Activated naive CD8-positive, alpha-beta T cell treated with anti-CD3 and anti-CD28 coated beads, Interleukin-2, amount 50 U/mL, for 24 hours (primary cell): ENCODE results near the gene SFTA2.

Source experiments
- ATAC-seq: fragments of 150-1000 bp; cut with Tn5 transposase; one replicate; pipeline ENCODE4 v1.10.0; 2021
- DNase-seq: peaks from one replicate; pipeline ENCODE4 v3.0.0; 2021
- H3K27ac Mint-ChIP-seq: one replicate; pipeline ENCODE4 v1.8.0; 2021; ENCODE audit warnings: mild to moderate bottlenecking, mixed read lengths
- H3K27me3 Mint-ChIP-seq: one replicate; pipeline ENCODE4 v1.8.0; 2021; ENCODE audit warnings: mixed read lengths
- H3K36me3 Mint-ChIP-seq: one replicate; pipeline ENCODE4 v1.8.0; 2021; ENCODE audit warnings: low read depth, mixed read lengths
- H3K4me1 Mint-ChIP-seq: one replicate; pipeline ENCODE4 v1.8.0; 2021; ENCODE audit warnings: mixed read lengths
- H3K4me3 Mint-ChIP-seq: one replicate; pipeline ENCODE4 v1.8.0; 2021; ENCODE audit warnings: mild to moderate bottlenecking, moderate library complexity, mixed read lengths
- H3K9me3 Mint-ChIP-seq: one replicate; pipeline ENCODE4 v1.8.0; 2021; ENCODE audit warnings: mixed read lengths

The SFTA2 gene

GRCh38 chr6:30955367-30956042, 23.5 kb upstream of the SFTA2 start:
- Mint-ChIP-seq H3K36me3 (no peaks in the 10 kb centered on the region), H3K4me3 (peak overlapping the region; percentile 79), H3K27me3 (peaks cover 26% of the 10 kb centered on the region), H3K9me3 (no peaks in the 10 kb centered on the region), H3K27ac (peak overlapping the region; percentile 76), H3K4me1 (peaks cover 15% of the 10 kb centered on the region)
- ATAC-seq (peak; percentile 89), DNase-seq (peak; percentile 78)

DNA sequence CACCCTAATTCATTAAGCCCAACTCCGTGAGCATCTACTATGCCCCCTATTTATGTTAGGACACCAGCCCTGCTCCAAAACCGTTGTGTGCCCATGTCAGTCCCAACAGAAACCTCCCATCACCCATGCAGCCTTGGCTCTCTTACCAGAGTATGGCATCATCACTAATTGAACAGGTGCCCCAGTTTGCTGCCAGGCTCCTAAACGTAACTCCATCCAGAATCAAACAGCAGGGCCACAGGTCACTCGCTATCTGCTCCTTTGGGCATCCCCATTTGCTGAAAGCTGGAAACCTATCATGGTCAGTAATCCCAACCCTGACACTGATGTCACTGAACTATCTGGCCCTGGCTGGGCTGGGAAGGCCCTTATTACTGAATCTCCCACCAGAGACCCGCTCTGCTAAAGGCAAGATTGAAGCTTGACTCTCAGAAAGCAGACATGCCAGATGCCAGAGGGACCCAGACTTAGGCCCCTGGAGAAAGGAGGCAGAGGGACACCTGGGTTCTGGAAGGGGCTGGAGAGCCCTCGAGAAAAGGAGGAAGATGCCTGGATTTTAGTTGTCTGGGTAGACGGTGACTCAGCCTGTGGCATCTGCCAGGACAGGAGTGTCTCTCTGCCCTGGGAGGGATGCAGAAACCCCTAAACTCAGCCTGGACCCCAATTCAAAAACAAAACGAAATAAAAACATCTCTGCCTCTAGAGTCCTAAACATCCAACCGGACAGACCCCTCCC, 22.8 kb upstream of the SFTA2 start:
- no peaks in the 10 kb centered on the region for H3K9me3 Mint-ChIP-seq
- peaks cover 31% of the 10 kb centered on the region for H3K27me3 Mint-ChIP-seq
- DNase-seq (no peak), ATAC-seq (no peak)
- H3K4me1 Mint-ChIP-seq = peaks cover 15% of the 10 kb centered on the region
- H3K27ac Mint-ChIP-seq = peak overlapping the region; percentile 73
- H3K36me3 Mint-ChIP-seq = no peaks in the 10 kb centered on the region
- H3K4me3 Mint-ChIP-seq = peak overlapping the region; percentile 79

DNA sequence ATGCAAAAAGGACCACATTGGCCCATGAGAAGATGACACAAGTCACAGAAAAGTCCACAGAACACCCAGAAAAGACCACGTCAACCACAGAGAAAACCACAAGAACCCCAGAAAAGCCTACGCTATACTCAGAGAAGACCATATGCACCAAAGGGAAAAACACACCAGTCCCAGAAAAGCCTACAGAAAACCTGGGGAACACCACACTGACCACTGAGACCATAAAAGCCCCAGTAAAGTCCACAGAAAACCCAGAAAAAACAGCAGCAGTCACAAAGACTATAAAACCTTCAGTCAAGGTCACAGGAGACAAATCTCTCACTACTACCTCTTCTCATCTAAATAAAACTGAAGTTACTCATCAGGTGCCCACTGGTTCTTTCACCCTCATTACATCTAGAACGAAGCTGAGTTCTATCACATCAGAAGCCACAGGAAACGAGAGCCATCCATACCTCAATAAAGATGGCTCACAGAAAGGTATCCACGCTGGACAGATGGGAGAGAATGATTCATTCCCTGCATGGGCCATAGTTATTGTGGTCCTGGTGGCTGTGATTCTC, 20.0 kb upstream of the SFTA2 start:
- Mint-ChIP-seq H3K27ac (peak overlapping the region; percentile 66), H3K4me3 (peak overlapping the region; percentile 35), H3K9me3 (no peaks in the 10 kb centered on the region), H3K4me1 (peaks cover 15% of the 10 kb centered on the region), H3K36me3 (no peaks in the 10 kb centered on the region), H3K27me3 (peaks cover 32% of the 10 kb centered on the region)
- no peak for ATAC-seq
- DNase-seq = no peak

- no peak overlapping the region for H3K4me3 Mint-ChIP-seq
- no peak overlapping the region for H3K27ac Mint-ChIP-seq
- no peaks in the 10 kb centered on the region for H3K9me3 Mint-ChIP-seq
- H3K4me1 Mint-ChIP-seq = peaks cover 4% of the 10 kb centered on the region
- peaks cover 43% of the 10 kb centered on the region for H3K27me3 Mint-ChIP-seq
- DNase-seq (no peak), ATAC-seq (no peak)
- no peaks in the 10 kb centered on the region for H3K36me3 Mint-ChIP-seq
Observed at GRCh38 chr6:30948811-30949210, 16.8 kb upstream of the SFTA2 start.

DNA sequence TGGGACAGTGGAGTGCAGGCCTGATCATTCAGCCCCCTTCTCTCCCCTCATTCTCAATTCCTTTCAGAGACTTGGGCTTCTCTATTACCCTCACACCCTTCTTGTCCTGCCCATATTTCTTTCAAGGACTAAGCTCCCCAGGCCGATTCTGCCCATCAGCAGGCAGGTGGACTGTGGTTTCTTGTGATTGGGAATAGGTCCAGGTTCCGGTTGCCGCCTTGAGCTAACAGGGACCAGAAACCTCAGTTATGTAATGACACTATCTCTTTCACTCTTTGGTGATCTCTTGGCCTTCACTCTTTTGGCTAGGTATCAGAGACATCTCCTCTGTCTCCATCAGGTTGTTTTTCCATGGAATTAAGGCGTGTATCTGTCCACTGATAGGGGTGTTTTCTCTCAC, 15.3 kb upstream of the SFTA2 start:
- Mint-ChIP-seq H3K27ac (no peak overlapping the region), H3K4me1 (peaks cover 4% of the 10 kb centered on the region), H3K36me3 (no peaks in the 10 kb centered on the region), H3K9me3 (no peaks in the 10 kb centered on the region), H3K4me3 (no peak overlapping the region), H3K27me3 (peaks cover 48% of the 10 kb centered on the region)
- no peak for ATAC-seq
- no peak for DNase-seq

GRCh38 chr6:30945281-30945680, 13.3 kb upstream of the SFTA2 start:
- no peak for DNase-seq
- Mint-ChIP-seq H3K27ac (no peak overlapping the region), H3K4me3 (no peak overlapping the region), H3K36me3 (no peaks in the 10 kb centered on the region), H3K9me3 (no peaks in the 10 kb centered on the region), H3K27me3 (peaks cover 57% of the 10 kb centered on the region), H3K4me1 (no peaks in the 10 kb centered on the region)
- no peak for ATAC-seq

DNA sequence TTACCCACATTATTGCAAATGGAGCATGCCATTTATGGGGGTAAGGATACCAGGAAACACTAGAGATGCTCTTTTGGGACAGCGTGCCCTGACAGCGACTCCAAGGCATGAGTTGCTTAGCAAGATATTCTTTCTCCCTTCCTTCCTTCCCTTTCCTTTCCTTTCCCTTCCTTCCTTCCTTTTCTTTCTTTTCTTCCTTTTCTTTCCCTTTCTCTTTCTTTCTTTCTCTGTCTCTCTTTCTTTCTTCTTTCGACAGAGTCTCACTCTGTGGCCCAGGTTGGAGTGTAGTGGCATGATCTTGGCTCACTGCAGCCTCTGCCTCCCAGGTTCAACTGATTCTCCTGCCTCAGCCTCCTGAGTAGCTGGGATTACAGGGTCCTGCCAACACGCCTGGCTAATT, 12.1 kb upstream of the SFTA2 start:
- no peak for DNase-seq
- peaks cover 52% of the 10 kb centered on the region for H3K27me3 Mint-ChIP-seq
- H3K4me3 Mint-ChIP-seq = no peak overlapping the region
- H3K27ac Mint-ChIP-seq = no peak overlapping the region
- H3K9me3 Mint-ChIP-seq = no peaks in the 10 kb centered on the region
- H3K36me3 Mint-ChIP-seq = no peaks in the 10 kb centered on the region
- ATAC-seq = no peak
- no peaks in the 10 kb centered on the region for H3K4me1 Mint-ChIP-seq

GRCh38 chr6:30942338-30943060, 10.5 kb upstream of the SFTA2 start:
- no peak for ATAC-seq
- H3K27me3 Mint-ChIP-seq = peaks cover 51% of the 10 kb centered on the region
- H3K27ac Mint-ChIP-seq = no peak overlapping the region
- H3K9me3 Mint-ChIP-seq = no peaks in the 10 kb centered on the region
- H3K36me3 Mint-ChIP-seq = no peaks in the 10 kb centered on the region
- no peak overlapping the region for H3K4me3 Mint-ChIP-seq
- no peak for DNase-seq
- no peaks in the 10 kb centered on the region for H3K4me1 Mint-ChIP-seq

DNA sequence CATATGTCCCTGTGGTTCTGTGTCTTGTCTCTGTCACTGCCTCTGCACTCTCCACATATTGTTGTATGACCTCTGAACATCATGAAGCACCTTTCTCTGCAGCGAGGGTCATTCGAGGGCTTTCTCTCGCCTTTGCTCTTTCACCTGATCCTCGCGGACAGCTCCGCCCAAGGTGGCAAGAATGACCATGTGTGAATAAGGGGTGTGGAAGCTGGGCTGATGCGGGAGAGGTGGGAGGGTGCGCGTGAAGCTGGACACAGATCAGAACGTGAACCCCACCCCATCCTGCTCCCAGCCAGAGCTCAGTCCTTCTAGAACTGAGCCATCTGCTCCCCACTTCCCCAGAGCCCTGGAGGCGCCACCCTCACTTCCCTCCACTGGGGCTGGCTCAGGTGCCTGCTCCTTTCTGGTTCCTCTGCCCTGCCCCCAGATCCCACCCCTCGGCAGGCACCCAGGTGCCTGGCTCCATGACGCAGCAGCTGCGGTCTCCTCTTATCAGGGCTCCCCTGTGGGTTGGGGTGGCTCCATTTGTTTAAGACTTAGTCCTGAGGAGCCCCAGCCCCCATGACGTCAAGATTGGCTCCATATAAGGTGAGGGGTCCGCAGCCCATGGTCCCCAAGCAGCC, 8.5 kb upstream of the SFTA2 start, which contains the start of gene MUCL3:
TSS of gene MUCL3 (plus strand) at position 613 of the 626 bp plus-strand sequence. CDS start 27 bp downstream, outside the sequence.
- no peak for DNase-seq
- Mint-ChIP-seq H3K4me3 (no peak within 1 kb of the TSS), H3K36me3 (no peaks in the 10 kb centered on the region), H3K9me3 (no peaks in the 10 kb centered on the region), H3K27me3 (peaks cover 42% of the 10 kb centered on the region), H3K27ac (no peak within 1 kb of the TSS), H3K4me1 (no peaks in the 10 kb centered on the region)
- no peak for ATAC-seq

GRCh38 chr6:30939473-30939872, 7.5 kb upstream of the SFTA2 start:
- Mint-ChIP-seq H3K9me3 (no peaks in the 10 kb centered on the region), H3K4me3 (no peak overlapping the region), H3K27me3 (peaks cover 35% of the 10 kb centered on the region), H3K4me1 (no peaks in the 10 kb centered on the region), H3K36me3 (no peaks in the 10 kb centered on the region), H3K27ac (no peak overlapping the region)
- DNase-seq = no peak
- no peak for ATAC-seq

GRCh38 chr6:30938730-30939129, 6.8 kb upstream of the SFTA2 start:
- Mint-ChIP-seq H3K4me3 (no peak overlapping the region), H3K27me3 (peaks cover 30% of the 10 kb centered on the region)
- no peak for ATAC-seq

DNA sequence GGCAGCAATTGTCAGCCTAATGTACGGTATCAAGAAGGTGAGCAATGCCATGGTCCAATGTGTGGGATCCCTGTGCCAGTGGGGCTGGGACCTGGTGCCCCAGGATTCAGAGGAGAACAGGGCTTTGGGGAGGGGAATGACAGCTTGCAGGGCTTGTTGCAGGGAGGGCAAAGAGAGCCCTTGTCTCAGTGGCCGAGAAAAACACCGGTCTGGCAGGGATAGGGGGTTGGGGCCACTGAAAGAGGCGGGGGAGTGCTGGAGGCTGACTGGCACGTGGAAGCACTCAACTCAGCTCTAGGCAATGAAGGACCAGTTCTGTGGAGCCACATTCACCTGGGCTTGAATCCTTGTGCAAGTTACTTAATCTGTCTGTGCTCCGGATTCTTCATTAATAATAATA, 5.3 kb upstream of the SFTA2 start:
- no peaks in the 10 kb centered on the region for H3K9me3 Mint-ChIP-seq
- H3K36me3 Mint-ChIP-seq = no peaks in the 10 kb centered on the region
- no peak overlapping the region for H3K27ac Mint-ChIP-seq
- H3K4me3 Mint-ChIP-seq = no peak overlapping the region
- no peak for ATAC-seq
- H3K27me3 Mint-ChIP-seq = peaks cover 19% of the 10 kb centered on the region
- DNase-seq = no peak
- H3K4me1 Mint-ChIP-seq = no peaks in the 10 kb centered on the region

More at GRCh38 chr6:30938730-30939129, 6.8 kb upstream of the SFTA2 start:
- H3K27ac Mint-ChIP-seq = no peak overlapping the region
- H3K36me3 Mint-ChIP-seq = no peaks in the 10 kb centered on the region
- H3K4me1 Mint-ChIP-seq = no peaks in the 10 kb centered on the region
- no peak for DNase-seq
- no peaks in the 10 kb centered on the region for H3K9me3 Mint-ChIP-seq

DNA sequence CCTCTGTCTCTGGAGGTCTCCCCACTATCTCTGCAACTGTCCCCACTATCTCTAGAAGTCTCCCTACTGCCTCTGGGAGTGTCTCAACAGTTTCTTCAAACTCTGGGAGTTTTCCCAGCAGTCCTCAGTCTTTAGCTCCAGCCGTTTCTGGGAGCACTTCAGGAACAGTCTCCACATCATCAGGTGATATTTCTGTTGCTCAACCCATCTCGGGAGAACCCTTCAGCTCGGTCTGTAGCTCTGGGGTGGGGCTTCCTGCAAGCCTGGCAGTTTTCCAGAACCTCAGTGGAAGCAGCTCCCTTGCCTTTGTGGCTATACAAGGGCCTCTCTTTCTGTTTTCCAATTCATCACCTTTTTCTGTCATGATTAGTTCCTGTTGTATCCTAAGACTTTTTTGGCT, 3.0 kb upstream of the SFTA2 start:
- ATAC-seq = no peak
- H3K27me3 Mint-ChIP-seq = peaks cover 2% of the 10 kb centered on the region

DNA sequence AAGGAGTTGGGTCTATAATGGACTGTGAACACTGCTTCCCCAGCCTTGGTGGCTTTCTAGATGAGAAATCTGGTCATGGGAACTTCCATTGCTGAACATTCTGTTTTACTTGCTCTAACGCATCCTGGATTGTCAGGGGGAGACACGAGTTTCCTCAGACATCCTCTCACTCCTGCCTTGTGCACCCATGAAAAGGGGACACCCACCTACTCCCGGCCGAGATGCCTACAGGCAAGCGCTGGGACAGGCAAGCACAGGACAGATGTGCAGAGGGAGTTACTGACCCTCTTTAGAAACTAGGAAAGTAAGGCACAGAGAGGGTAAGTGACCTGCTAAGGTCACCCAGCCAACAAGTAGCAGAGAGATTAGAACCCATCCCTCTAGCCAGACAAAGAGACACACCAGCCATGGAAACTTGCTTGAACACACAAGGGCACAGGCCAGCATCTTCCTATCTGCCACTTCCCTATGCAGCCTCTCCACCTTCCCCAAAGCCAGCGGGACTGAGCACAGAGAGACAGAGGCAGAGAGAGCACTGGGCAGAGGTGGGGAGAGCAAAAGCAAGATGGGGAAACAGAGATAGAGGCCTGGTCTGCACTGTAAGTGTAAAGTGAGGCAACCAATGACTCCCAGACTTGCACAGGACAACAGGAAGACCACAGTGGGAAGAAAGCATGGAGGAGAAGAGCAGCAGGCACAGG, 845 bp upstream of the SFTA2 start:
- Mint-ChIP-seq H3K9me3 (peaks cover 5% of the 10 kb centered on the region), H3K36me3 (peaks cover 11% of the 10 kb centered on the region), H3K27ac (no peak overlapping the region), H3K27me3 (no peaks in the 10 kb centered on the region), H3K4me3 (no peak overlapping the region), H3K4me1 (no peaks in the 10 kb centered on the region)
- DNase-seq = no peak
- ATAC-seq = no peak

More for the DNA sequence above, 3.0 kb upstream of the SFTA2 start:
- Mint-ChIP-seq H3K4me1 (no peaks in the 10 kb centered on the region), H3K36me3 (no peaks in the 10 kb centered on the region), H3K9me3 (no peaks in the 10 kb centered on the region), H3K4me3 (no peak overlapping the region), H3K27ac (no peak overlapping the region)
- DNase-seq = no peak
